Activated T-cell treated with anti-CD3 and anti-CD28 coated beads for 24 hours (primary cell): ENCODE measurements around the gene PMEPA1.

Source experiments
- DNase-seq: peaks from one replicate; pipeline ENCODE4 v3.0.0-alpha.2; 2020; ENCODE audit warnings: low read depth

The PMEPA1 gene

DNA sequence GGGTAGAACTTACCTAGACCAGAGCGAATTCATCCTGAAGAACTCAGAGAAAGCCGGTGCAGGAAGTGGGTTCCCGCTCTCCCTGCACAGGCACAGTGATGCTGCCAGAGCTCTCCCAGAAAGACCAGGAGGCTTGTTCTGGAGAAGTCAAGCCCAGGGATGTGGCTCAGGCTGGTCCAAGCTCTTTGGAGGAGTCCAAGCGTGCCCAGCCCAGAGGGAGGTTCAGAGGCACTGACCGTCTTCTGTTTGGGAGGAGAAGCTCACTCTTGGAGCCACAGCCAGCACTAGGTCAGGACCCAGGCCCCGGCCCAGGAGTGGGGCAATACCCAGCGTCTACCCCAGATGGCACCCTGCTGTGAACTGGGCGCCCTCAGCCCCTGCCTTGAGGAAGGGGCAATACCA lies 1.5 kb upstream of the PMEPA1 start:
- no peak for DNase-seq

DNA sequence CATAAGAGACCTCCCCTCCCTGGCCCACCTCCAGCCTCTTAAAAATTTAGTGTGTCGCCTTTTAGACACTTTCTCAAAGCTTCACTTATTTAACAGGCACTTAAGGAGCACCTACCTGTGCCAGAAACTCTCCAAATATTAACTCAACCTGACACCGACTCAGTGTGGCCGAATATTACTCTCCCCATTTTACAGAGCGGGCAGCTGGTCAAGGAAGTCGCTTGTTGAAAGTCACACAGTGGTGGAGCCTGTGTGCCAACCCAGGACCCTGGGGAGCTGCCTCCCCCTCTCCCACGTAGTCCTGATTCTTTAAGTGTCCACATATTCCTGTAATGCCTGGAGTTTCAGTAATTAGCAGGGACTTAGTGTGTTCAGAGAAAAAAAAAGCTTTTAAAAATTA lies 1.0 kb upstream of the PMEPA1 start:
- no peak for DNase-seq

DNA sequence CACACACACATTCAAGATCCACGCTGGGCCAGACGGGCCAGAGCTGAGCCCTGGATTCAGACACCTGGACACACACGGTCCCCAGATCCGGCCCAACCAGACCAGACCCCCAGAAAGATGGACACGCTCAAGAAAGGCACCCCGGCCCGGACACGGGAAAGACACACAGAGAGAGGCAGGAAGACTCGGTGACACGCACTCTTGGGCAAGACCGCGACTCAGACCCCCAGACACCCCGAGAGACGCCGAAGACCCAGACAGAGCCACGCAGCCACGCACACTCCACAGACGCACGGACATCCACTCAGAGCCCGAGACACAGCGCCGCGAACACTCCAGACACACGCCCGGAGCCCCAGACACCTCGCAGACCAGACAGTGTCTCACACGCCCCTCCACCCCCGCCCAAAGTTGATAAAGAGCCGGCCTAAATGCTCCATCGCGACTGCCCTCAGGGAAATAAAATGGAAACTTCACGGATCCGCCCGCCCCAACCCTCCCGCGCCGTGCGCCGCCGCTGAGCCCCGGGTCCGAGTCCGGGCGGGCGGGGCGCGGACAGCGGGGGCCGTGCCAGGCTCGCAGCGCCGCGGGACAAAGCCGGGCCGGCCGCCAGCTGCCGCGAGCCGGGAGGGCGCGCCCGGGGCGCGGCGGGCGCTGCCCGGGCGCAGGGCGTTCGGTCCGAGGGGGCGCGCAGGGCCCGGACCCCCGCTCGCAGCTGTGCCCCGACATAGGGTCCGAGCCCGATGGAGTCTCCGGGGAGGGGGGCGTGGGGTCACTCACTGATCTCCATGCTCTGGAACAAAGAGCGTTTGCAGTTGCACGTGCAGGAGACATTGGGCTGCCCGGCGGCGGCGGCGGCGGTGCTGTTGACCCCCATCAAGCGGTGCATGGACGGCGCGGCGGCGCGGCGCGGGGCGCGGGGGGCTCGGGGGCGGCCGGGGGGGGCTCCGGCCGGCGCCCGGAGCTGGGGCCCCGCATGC lies 831 bp downstream of the PMEPA1 start:
- DNase-seq, result no peak

DNA sequence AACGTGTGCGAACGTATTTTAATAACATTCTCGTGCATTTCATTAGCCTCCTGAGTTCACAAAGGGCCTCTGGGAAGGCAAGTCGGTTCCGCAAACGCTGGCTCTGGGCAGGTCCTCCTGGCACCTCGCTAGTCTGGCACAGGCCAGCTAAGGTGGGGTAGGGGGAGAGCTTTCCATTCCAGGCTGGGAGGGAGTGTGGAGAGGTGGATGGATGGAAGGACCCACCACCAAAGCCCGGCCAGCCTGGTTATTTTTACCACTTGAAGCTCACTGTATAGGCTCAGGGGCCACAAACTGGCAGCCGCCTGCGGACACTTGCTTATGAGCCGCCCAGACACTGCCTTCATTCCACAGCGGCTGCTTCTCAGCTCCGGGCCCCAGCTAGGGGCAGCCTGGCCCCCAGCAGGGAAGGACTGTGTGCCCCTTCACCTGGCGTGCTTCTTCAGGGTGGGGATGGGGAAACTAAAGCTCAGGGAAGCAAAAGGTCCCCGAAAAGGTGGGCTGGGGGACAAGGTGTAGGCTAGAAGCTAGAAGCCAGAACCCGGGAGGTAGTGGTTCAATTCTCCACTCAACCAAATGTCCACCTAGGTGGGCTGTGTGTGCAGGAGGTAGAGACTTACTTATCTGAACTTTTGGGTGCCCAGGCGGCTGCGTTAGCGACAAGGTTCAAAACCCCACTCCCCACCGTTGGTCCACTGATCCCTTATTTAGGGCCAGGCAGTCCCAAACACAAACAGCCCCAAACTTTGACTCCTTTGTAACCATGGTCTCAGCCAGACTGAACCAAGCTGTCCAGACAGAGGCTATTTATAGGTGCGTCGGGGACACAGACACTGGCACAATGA lies 1.7 kb downstream of the PMEPA1 start:
- DNase-seq, result no peak

DNA sequence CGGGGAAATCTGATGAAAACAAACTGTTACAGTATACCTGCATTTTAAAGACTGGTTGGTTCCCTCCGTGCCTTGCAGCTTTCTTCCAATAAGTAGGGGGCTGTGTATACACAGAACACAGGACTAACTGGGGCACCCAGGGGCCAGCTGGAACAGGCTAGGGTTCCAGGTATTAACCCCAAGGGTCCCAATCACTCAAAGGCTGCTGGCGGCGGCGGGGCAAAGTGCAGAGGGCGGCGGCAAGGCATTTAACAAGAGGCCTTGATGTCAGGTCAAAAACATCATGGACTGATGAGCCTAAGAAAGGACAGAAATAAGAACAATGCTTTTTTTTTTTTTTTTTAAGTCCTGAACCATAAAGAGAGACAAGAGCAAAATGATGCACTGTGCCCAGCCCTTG lies 2.5 kb downstream of the PMEPA1 start:
- no peak for DNase-seq

DNA sequence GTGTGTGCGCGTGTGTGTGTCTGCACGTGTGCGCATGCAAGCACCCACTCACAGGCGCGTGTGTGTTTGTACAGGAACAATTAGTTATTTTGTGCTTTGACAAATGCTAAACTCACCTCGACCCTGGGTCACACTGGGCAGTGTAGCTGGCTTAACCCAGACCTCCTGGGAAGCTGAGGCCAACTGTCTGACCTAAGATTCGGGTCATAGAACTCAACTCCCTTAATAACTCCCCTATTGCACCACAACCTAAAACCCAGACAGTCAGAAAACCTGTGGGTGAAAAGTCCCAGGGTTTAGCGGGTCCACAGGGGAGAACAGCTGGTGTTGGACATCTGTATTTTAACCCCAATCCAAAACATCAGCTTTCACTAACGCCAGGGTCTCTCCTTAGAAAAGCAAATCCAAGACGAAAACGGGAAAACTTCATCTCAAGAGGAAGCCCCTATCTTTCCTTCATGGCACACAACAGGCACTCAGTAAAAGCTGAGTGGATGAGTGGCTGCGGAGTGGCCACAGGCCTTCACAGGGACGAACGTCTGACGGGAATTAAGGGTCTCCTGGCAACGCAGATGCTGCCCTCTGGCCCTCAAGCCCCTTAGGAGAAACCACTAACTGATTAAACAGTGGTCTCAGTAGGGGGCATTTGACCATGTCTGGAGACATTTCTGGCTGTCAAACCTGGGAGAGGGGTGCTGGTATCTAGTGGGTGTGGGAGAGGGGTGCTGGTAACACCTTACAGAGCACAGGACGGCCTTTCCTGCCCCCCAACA lies 4.5 kb downstream of the PMEPA1 start:
- DNase-seq, result no peak

DNA sequence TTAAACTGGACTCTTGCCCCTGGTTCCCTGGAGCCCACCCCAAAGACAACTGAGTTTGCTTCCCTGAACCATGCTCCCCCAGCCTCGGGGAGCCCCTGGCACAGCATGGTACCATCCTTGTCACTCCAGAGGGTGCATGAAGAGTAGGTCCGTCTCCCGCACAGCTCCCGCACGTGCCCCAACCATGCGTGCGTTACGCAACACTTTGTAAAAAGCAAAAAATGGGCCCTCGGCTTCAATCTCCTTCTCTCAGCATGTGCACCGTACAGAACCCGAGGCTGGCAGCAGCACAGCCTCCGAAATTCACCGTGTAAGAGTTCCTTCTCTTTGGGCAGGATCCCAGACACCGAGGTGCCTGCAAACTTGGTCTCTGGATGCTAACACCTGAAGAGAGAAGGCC lies 5.6 kb downstream of the PMEPA1 start:
- DNase-seq, result no peak

DNA sequence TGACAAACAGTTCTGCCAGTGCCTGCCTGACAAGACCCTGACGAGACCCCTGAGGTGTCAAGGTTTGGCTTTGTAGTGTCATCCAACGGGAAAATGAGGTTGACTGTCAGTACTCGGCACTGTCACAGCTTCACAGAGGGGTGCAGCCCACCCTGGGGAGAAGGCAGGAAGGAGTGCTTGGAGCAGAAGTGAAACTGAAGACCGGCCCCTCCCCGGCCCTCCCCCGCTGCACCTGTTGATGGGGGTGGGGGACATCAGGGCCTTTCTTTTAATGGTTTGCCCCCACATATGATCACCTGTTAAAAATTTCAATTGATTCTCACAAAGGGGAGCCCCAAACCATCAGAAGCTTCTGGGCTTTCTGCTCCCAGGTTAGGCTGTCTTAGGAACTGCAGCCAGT lies 6.8 kb downstream of the PMEPA1 start:
- DNase-seq, result no peak

DNA sequence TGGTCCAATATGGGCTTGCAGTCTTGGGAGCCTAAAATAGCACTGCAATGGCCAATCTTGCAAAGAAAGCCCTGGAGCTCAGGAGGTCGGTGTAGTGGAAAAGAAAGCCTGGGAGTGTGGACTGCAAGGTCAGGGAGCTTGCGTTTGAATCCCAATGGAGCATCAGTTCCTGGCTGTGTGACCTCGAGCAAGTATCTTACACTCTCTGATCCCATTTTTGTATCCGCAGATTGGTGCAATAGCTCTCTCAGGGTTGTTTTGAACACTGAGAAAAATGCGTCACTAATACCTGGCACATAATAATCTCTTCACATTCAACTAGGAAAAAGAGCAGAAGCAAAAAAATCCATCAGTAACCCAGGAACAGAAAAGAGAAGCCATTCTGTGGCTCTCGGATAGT lies 7.3 kb downstream of the PMEPA1 start:
- no peak for DNase-seq

DNA sequence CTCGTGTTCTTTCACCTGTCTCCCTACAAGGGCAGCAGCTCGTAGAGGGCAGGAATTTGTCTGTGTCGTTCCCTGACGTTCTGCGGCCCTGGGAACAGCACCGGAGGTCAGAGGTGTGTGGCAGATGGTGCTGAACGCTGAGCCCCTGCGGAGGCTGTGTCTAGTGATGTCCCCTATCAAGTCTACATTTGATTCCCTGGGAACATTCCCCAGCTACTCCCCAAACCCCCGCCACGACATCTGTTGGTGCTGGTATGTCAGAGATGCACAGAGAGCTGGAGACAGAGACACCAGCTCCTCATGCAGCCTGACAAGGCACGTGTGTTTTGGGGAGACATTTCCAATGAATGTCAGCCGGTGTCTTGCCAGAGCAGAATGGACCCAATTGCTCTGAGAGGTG lies 7.7 kb downstream of the PMEPA1 start:
- DNase-seq, result no peak

DNA sequence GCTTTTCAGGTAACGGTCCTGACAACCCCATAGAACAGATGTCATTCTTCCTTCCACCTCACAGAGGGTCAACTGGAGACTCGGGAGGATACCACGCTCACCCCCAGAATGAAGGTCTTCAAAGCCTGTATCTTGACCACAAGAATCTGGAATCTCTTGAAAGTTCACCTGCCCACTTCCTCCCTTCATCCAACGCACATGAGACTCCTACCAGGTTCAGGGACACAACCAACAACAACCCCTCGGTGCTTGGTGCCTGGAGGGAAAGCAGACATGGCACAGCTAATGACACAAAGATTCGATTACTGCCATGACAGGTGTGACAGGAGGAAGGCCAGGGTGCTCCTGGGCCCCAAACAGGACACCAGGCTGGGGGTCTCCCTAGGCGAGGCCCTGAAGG lies 8.2 kb downstream of the PMEPA1 start:
- DNase-seq, result no peak

DNA sequence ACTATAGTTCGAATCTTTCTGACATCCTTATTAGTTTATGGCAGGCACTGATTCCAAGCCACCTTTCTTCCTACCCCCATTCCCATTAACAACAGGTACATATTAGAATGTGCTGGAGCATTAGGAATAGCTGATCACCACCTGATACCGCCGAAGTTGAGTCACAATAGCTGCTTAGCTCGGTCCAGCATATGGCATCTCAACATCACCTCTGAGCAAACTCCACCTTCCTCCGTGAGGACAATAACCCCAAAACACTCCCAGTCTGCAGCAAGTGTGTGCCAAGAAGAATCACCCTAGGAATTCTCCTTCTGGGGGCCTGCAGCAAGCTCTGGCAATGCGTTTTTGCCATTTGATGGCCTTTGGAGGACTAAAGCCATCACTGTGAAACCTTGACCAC lies 8.7 kb downstream of the PMEPA1 start:
- DNase-seq, result no peak

DNA sequence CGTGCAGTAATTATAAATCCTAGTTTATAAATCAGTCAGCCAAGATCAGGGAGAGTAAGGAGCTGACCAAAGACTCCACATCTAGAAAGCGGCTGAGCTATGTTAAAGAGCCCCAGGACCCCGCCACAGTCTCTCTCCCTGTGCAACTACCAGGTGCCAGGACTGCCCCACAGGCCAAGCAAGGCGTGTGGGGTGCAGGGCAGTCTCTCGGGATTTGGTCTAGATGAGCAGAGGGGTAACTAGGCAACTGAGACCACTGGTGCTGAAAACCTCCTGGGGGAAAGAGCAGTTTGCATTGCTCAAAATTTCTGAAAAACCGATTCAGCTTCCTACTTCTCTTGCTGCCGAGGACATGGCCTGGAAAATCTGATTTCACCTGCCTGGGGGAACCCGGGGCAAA lies 10.4 kb downstream of the PMEPA1 start:
- no peak for DNase-seq

DNA sequence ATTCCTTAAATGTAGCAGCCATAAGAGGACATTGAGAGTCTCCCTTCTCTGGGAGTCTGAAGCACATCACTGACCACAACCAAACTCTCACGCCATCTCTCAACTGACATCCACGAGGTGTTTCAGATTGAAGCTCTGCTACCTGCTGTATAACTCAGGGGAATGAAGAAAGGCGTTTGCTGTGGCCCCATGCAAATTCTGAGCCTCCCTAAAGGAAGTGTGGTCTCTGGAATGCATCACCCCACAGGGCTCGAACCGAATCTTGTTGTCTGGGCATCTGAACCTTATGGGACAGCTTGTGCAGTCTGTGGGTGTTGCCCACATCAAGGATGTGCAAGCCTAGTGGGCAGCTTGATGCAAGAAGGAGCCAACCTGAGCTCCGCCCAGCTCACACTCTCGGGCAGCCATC lies 10.9 kb downstream of the PMEPA1 start:
- DNase-seq, result no peak

DNA sequence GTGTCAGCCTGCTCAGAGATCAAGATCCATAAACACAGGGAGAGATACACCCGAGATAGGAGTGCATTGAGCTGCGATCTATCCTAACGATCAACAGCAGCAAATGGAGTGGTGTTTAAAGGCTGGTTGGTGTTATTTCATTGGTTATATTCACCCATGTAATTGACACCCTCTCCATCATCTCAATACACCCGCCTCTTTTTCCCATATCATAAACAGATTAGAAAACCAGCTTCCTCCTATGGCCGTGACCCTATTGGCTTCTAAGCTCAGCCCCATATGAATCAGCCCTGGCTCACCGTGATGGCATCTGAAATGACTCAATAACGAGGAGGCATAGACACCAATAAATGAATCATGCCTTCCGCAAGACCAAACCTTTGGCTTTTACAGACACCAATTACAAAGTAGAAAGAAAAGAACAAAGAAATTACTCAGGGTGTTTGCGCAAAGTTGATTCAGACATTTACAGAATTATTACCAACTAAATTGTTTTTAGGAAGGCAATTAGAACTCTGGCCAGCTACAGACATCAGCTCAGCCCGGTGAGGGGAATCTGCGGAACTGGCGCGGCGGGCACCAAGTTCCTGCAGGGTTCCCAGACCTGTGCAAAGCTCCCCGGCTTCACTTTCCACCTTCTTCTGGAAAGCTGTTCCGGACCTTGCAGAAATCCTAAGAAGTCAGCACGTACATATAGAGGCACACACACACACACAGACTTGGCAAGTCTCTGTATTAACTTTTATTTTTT lies 11.5 kb downstream of the PMEPA1 start:
- peak; percentile 72 for DNase-seq

DNA sequence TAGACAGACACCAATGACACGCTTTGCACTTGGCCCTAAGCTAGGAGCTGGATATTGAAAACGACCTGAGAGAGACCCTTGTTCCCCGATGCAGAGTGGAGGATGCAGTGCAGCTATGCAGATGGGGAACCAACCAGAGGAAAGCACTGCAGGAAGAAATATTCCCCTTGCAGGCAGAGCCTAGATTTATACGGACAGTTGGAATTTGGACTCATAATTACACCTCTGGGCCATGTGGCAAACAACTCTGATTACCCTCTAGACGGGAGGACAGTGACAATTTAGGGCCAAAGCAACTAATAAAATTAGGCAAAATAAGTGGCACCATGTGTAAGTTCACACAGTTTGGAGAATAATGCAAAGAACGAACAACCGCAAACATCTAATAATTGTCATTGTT lies 12.3 kb downstream of the PMEPA1 start:
- no peak for DNase-seq

DNA sequence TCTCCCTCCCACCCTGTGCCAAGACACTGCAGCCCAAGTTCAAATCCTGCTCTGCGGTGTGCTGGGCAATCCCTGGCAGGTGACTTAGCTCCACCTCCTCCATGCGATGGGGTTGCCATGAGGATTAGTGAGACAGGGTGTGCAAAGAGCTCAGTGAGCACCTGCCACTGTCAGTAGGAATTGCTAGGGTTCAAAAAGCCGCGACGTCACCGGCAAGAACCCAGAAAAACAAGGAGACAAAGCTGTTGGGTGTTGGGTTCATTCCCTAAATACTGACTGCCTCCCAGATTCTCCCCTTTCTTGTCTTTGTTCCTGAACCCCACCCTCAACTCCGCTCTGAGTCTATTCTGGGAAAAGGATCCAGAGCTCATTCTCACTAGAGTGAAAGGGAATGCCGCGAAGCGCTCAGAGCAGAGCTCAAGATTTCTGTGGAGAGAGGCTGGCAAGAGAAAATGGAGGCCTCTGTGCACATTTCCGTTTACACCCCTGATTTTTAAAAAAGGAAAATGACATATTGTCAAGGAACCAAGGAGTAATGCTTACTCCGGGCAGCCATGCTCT lies 13.3 kb downstream of the PMEPA1 start:
- DNase-seq, result no peak

DNA sequence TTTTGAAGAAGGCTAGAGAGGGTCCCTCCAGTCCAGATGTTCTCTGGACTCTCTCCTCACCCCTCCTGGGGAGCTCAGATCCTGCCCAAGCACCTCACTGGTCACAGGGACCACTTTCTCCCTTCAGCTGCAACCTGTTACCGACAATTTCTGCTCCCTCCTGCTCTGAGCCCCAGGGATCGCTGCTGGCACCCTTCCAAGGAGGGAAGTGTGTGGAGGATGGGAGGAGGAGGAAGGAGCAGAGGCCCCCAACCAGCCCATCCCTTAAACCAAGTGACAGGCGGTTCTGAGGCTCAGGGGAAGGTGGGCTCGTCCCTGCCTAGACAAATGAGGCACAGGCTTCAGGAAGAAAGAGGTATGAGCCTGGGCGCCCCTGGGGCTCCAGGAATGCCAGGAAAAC lies 13.9 kb downstream of the PMEPA1 start:
- no peak for DNase-seq

DNA sequence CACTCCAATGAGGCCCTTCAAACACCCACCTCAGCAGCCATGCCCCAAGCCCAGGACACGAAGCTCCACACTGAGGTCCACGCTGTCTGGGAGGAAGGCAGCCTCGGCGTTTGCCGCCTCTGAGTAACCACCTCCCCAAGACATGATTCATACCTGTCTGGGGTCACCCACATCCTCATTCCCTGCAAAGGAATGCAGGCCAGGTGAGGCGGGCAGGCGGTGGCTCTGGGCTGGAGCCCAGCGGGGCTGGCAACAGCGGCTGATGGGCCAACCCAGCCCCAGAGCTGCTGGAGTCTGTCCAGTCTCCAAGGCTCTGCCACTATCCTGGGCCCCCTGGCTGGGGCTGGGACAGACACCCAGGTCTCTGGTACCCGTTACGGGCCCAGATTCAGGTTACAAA lies 14.8 kb downstream of the PMEPA1 start:
- no peak for DNase-seq

DNA sequence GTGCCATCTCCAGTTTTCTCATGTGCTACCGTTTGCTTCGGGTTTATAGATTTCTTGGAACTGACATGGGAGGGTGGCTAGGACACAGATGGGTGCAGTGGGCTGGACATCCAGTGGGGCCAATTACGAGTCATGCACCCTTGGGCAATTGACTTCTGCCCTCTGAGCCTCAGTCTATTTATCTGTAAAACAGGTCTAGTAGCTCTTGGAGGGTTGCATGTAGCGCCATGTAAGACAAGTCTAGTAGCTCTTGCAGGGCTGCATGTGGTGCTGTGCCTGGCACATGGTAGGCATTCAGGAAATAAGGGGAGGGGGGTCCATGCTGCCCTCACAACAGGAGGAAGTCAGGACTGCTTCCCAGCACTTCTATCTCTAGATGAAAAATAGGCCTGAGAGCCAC lies 15.3 kb downstream of the PMEPA1 start:
- DNase-seq, result no peak

DNA sequence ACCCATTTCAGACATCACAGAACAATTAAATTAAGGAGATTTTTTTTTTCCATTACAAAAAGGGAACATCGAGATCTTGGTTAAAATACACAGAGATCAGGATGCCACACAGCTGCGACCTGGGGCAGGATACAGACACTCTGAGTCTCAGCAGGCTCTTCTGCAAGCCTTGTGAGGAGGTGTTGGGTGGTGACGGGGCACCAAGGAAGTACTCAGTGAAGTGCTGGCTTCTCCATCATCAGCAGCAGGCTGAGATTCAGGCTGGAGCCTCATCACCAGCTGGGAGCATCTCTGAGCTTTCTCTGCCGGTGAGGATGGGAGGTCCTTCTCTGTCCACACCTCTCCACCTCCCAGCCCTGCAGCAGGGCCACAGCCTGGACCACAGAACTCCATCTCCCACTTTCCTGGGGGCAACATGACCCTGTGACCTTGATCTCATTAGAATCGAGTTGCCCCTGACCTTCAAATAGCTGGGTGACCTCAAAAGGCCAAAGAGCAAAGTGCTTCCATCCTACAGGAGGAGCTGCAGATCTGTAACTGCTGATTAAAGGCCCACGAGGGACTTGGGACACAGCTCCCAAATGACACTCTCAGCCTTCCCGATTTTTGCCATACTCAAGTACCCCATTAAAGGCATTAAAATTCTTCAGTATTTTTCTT lies 16.0 kb downstream of the PMEPA1 start:
- no peak for DNase-seq
